H9 (cell line): Measurements from ENCODE around the gene ECE2. TPM values are rescaled to one million over a fixed set of nuclear protein-coding genes. Genes with fewer than 3 reads are reported as not detected.

Source experiments
- DNase-seq: peaks from one replicate; pipeline ENCODE4 v3.0.0-alpha.2; 2017
- H2AFZ ChIP-seq: one replicate; pipeline ENCODE4 v1.6.1; 2013; ENCODE audit warnings: mild to moderate bottlenecking, low read length, control low read depth, moderate library complexity
- H2AK5ac ChIP-seq: 2 replicates; pipeline ENCODE4 v1.6.1; 2013; ENCODE audit warnings: low read length, control low read depth, mixed read lengths; ENCODE audit not compliant: insufficient read length
- H2BK120ac ChIP-seq: one replicate; pipeline ENCODE4 v1.6.1; 2013; ENCODE audit warnings: low read depth, mild to moderate bottlenecking, low read length, control low read depth, inconsistent platforms; ENCODE audit not compliant: poor library complexity, severe bottlenecking
- H2BK12ac ChIP-seq: 2 replicates; pipeline ENCODE4 v1.6.1; 2013; ENCODE audit warnings: low read length, control low read depth, mixed read lengths, low read depth; ENCODE audit not compliant: insufficient read length
- H2BK15ac ChIP-seq: 2 replicates; pipeline ENCODE4 v1.6.1; 2013; ENCODE audit warnings: low read depth, low read length, control low read depth
- H2BK20ac ChIP-seq: one replicate; pipeline ENCODE4 v1.6.1; 2013; ENCODE audit warnings: low read depth, mild to moderate bottlenecking, low read length, control low read depth, inconsistent platforms; ENCODE audit not compliant: poor library complexity, severe bottlenecking
- H2BK5ac ChIP-seq: 2 replicates; pipeline ENCODE4 v1.6.1; 2013; ENCODE audit warnings: low read length, control low read depth, mixed read lengths; ENCODE audit not compliant: insufficient read length
- H3K14ac ChIP-seq: 2 replicates; pipeline ENCODE4 v1.6.1; 2013; ENCODE audit warnings: low read length, control low read depth; ENCODE audit not compliant: insufficient read depth
- H3K18ac ChIP-seq: 2 replicates; pipeline ENCODE4 v1.6.1; 2013; ENCODE audit warnings: low read depth, mild to moderate bottlenecking, mixed read lengths, low read length, control low read depth; ENCODE audit not compliant: insufficient read length
- H3K23ac ChIP-seq: 2 replicates; pipeline ENCODE4 v1.6.1; 2013; ENCODE audit warnings: low read length, control low read depth, mixed read lengths, low read depth; ENCODE audit not compliant: insufficient read length
- H3K23me2 ChIP-seq: 2 replicates; pipeline ENCODE4 v1.6.1; 2013; ENCODE audit warnings: low read depth, mild to moderate bottlenecking, mixed read lengths, low read length, control low read depth; ENCODE audit not compliant: insufficient read length, poor library complexity, severe bottlenecking
- H3K27ac ChIP-seq: 2 replicates; pipeline ENCODE4 v1.5.1; 2013; ENCODE audit warnings: low read length, control low read depth, mixed read lengths, low read depth; ENCODE audit not compliant: insufficient read length
- H3K27me3 ChIP-seq: 2 replicates; pipeline ENCODE4 v1.6.1; 2013; ENCODE audit warnings: low read length, control low read depth, inconsistent platforms; ENCODE audit not compliant: insufficient read depth
- H3K4ac ChIP-seq: 2 replicates; pipeline ENCODE4 v1.6.1; 2013; ENCODE audit warnings: low read depth, mild to moderate bottlenecking, control low read depth, inconsistent platforms, low read length, moderate library complexity
- H3K4me1 ChIP-seq: 2 replicates; pipeline ENCODE4 v1.6.1; 2013; ENCODE audit warnings: low read length, control low read depth, inconsistent platforms; ENCODE audit not compliant: insufficient read depth
- H3K4me2 ChIP-seq: 2 replicates; pipeline ENCODE4 v1.6.1; 2013; ENCODE audit warnings: low read length, control low read depth, mixed read lengths; ENCODE audit not compliant: insufficient read length, insufficient read depth
- H3K56ac ChIP-seq: 2 replicates; pipeline ENCODE4 v1.6.1; 2013; ENCODE audit warnings: low read depth, mild to moderate bottlenecking, mixed read lengths, low read length, control low read depth; ENCODE audit not compliant: insufficient read length
- H3K79me1 ChIP-seq: 2 replicates; pipeline ENCODE4 v1.6.1; 2013; ENCODE audit warnings: low read depth, mild to moderate bottlenecking, moderate library complexity, low read length, control low read depth, inconsistent platforms; ENCODE audit not compliant: insufficient read depth, poor library complexity, severe bottlenecking
- H3K79me2 ChIP-seq: 2 replicates; pipeline ENCODE4 v1.6.1; 2013; ENCODE audit warnings: low read length, control low read depth, inconsistent platforms; ENCODE audit not compliant: insufficient read depth
- H3K9ac ChIP-seq: 2 replicates; pipeline ENCODE4 v1.6.1; 2013; ENCODE audit warnings: low read length, control low read depth, mixed read lengths; ENCODE audit not compliant: insufficient read length; ENCODE audit errors: extremely low read depth
- H3K9me3 ChIP-seq: one replicate; pipeline ENCODE4 v1.6.1; 2013; ENCODE audit warnings: low read depth, low read length, inconsistent platforms; ENCODE audit not compliant: control insufficient read depth
- H3T11ph ChIP-seq: one replicate; pipeline ENCODE4 v1.6.1; 2013; ENCODE audit warnings: mild to moderate bottlenecking, low read length, control low read depth, inconsistent platforms
- H4K20me1 ChIP-seq: one replicate; pipeline ENCODE4 v1.6.1; 2013; ENCODE audit not compliant: control insufficient read depth, insufficient read length, insufficient read depth
- H4K5ac ChIP-seq: 2 replicates; pipeline ENCODE4 v1.6.1; 2013; ENCODE audit warnings: low read depth, mild to moderate bottlenecking, mixed read lengths, low read length, control low read depth; ENCODE audit not compliant: insufficient read length
- H4K8ac ChIP-seq: replicated peaks from 2 replicates; pipeline ENCODE4 v1.6.1; 2013; ENCODE audit warnings: low read length, control low read depth, mixed read lengths, low read depth; ENCODE audit not compliant: insufficient read length
- H4K91ac ChIP-seq: 2 replicates; pipeline ENCODE4 v1.6.1; 2013; ENCODE audit warnings: low read depth, mild to moderate bottlenecking, moderate library complexity, mixed read lengths, low read length, control low read depth; ENCODE audit not compliant: insufficient read length
- H3K27ac Mint-ChIP-seq, 3 experiments: 2 replicates in 2 of 3; 3 replicates in 1 of 3; pipeline ENCODE4 v1.8.0; 2020 to 2021; ENCODE audit warnings: mixed read lengths in 3 of 3, mild to moderate bottlenecking in 1 of 3, moderate library complexity in 1 of 3
- H3K27me3 Mint-ChIP-seq: 2 replicates; pipeline ENCODE4 v1.8.0; 2021; ENCODE audit warnings: low read depth, mild to moderate bottlenecking, moderate library complexity, mixed read lengths
- H3K36me3 Mint-ChIP-seq, 3 experiments: 2 replicates in 2 of 3; 3 replicates in 1 of 3; pipeline ENCODE4 v1.8.0; 2020 to 2021; ENCODE audit warnings: low read depth in 3 of 3, mixed read lengths in 3 of 3; ENCODE audit not compliant: insufficient read depth in 1 of 3
- H3K4me1 Mint-ChIP-seq, 2 experiments: 2 replicates each; pipeline ENCODE4 v1.8.0; 2020; ENCODE audit warnings: mixed read lengths in 2 of 2
- H3K4me3 Mint-ChIP-seq, 2 experiments: 2 replicates in 1 of 2; 3 replicates in 1 of 2; pipeline ENCODE4 v1.8.0; 2020 to 2021; ENCODE audit warnings: mild to moderate bottlenecking in 2 of 2, mixed read lengths in 2 of 2, moderate library complexity in 1 of 2
- H3K9me3 Mint-ChIP-seq, 2 experiments: 2 replicates in 1 of 2; 3 replicates in 1 of 2; pipeline ENCODE4 v1.8.0; 2020; ENCODE audit warnings: mild to moderate bottlenecking in 2 of 2, mixed read lengths in 2 of 2, moderate library complexity in 1 of 2
- CTCF ChIP-seq: fragments of 200-600 bp; sonication (generic); conservative IDR thresholded peaks from 3 replicates; pipeline ENCODE4 v1.8.0; 2021; ENCODE audit warnings: antibody characterized with exemption, mild to moderate bottlenecking
- WGBS: extraction: QIAGEN DNeasy Blood & Tissue Kit; methylation state at CpG from one replicate; pipeline ENCODE4 v1.1.7; 2013; ENCODE audit warnings: missing lambda C conversion rate, low lambda C conversion rate, mixed read lengths; ENCODE audit not compliant: insufficient read length; ENCODE audit errors: extremely low coverage; 5-methylcytosine and 5-hydroxymethylcytosine counted together
- total RNA-seq: library from RNA; stranded (reverse); gene quantifications from 2 replicates; pipeline ENCODE4 v1.2.1, GENCODE V29; 2021

The ECE2 gene
- total RNA-seq, 1 experiment from 2014 or later, result not detected

GRCh38 chr3:184255291-184256039 lies 20.4 kb upstream of the ECE2 start:
- Histone ChIP-seq H3K79me2 (no peaks in the 10 kb centered on the region), H3K4ac (no peak overlapping the region), H3K14ac (no peak overlapping the region), H3K9me3 (no peaks in the 10 kb centered on the region), H3K18ac (no peak overlapping the region), H4K91ac (no peak overlapping the region), H2BK120ac (no peak overlapping the region), H2AFZ (no peak overlapping the region), H2BK5ac (no peak overlapping the region), H4K5ac (no peak overlapping the region), H2BK15ac (no peak overlapping the region), H4K20me1 (no peaks in the 10 kb centered on the region), H2AK5ac (no peak overlapping the region), H3K27me3 (peaks cover 9% of the 10 kb centered on the region; the same call in 1 of the 2 replicates), H3K4me2 (no peak overlapping the region), H3K4me1 (no peaks in the 10 kb centered on the region), H3K27ac (no peak overlapping the region), H3K23me2 (peaks cover 5% of the 10 kb centered on the region), H4K8ac (no peak overlapping the region), H3K56ac (no peak overlapping the region), H2BK12ac (no peak overlapping the region), H3K79me1 (no peaks in the 10 kb centered on the region), H3K9ac (no peak overlapping the region), H3K23ac (no peak overlapping the region), H2BK20ac (no peak overlapping the region), H3T11ph (no peak overlapping the region)
- no peak for TF ChIP-seq CTCF
- H3K27ac Mint-ChIP-seq, result no peak overlapping the region
- no peaks in the 10 kb centered on the region for H3K9me3 Mint-ChIP-seq
- peaks cover 30% of the 10 kb centered on the region for H3K27me3 Mint-ChIP-seq
- H3K4me3 Mint-ChIP-seq, result no peak overlapping the region
- no peak for DNase-seq
- WGBS, result no CpG with 5 or more reads among the region's 3 CpGs
- H3K4me1 Mint-ChIP-seq, result peaks cover 8 to 9% of the 10 kb centered on the region in 2 experiments
- H3K36me3 Mint-ChIP-seq, result peaks cover 0 to 8% (median 0%) of the 10 kb centered on the region in 3 experiments; a peak in 2 of 7 replicates
